T-helper 1 cell (primary cell): ENCODE results near the gene OR52E8.

Source experiments
- DNase-seq, 5 donors: peaks; one replicate each; pipeline ENCODE4 v3.0.0-alpha.2; 2012 to 2020
- total RNA-seq, 4 donors: gene quantifications; one replicate each; lab custom pipeline; 2026; lab: John Stamatoyannopoulos, UW

OR52E8 gene
- total RNA-seq: 0 reads per million in 4 donors

GRCh38 chr11:5857590-5857989 lies at the start of gene OR52E8:
OR52E8 (minus strand) TSS chr11:5857690; CDS start chr11:5857690, 0 bp downstream.
- DNase-seq: no peak

- DNase-seq: no peak
Observed at GRCh38 chr11:5899534-5899933, 42.0 kb upstream of the OR52E8 start.

GRCh38 chr11:5892908-5893307 lies 35.4 kb upstream of the OR52E8 start, which contains the start of gene OR52E5:
OR52E5 (plus strand) TSS chr11:5893208; CDS start chr11:5900777, 7,569 bp downstream.
- DNase-seq: no peak

- no peak for DNase-seq
Observed at GRCh38 chr11:5891216-5891800, 33.8 kb upstream of the OR52E8 start.

- DNase-seq: no peak
Observed at GRCh38 chr11:5887661-5888060, 30.2 kb upstream of the OR52E8 start.

GRCh38 chr11:5887172-5887571 lies 29.7 kb upstream of the OR52E8 start:
- no peak for DNase-seq

GRCh38 chr11:5881756-5882155 lies 24.3 kb upstream of the OR52E8 start:
- DNase-seq: no peak

GRCh38 chr11:5880329-5880728 lies 22.8 kb upstream of the OR52E8 start, which contains the start of gene OR52E4:
OR52E4 (plus strand) TSS chr11:5880629; CDS start chr11:5884293, 3,664 bp downstream.
- DNase-seq: no peak

- no peak for DNase-seq
Observed at GRCh38 chr11:5878564-5878963, 21.1 kb upstream of the OR52E8 start.

- no peak for DNase-seq
Observed at GRCh38 chr11:5865826-5866225, 8.3 kb upstream of the OR52E8 start.

- DNase-seq: no peak
Observed at GRCh38 chr11:5851002-5851401, 6.5 kb downstream of the OR52E8 start.

GRCh38 chr11:5847711-5848110 lies 9.8 kb downstream of the OR52E8 start:
- DNase-seq: no peak

GRCh38 chr11:5846701-5847100 lies 10.8 kb downstream of the OR52E8 start:
- DNase-seq: no peak

- no peak for DNase-seq
Observed at GRCh38 chr11:5841797-5842196, 15.7 kb downstream of the OR52E8 start, which contains the start of gene OR52E6. OR52E6 (minus strand) TSS chr11:5841897; CDS start chr11:5841897, 0 bp downstream.

GRCh38 chr11:5837695-5838094 lies 19.8 kb downstream of the OR52E8 start:
- DNase-seq: no peak

- DNase-seq: no peak
Observed at GRCh38 chr11:5833446-5833845, 24.0 kb downstream of the OR52E8 start.

GRCh38 chr11:5831196-5831829 lies 26.2 kb downstream of the OR52E8 start:
- no peak for DNase-seq

- peak in 1 of 5 donors; percentile 2 for DNase-seq
Observed at GRCh38 chr11:5818245-5818886, 39.1 kb downstream of the OR52E8 start.

- DNase-seq: no peak
Observed at GRCh38 chr11:5815534-5815933, 42.0 kb downstream of the OR52E8 start.

- no peak for DNase-seq
Observed at GRCh38 chr11:5809905-5810795, 47.3 kb downstream of the OR52E8 start.

GRCh38 chr11:5809122-5809519 lies 48.4 kb downstream of the OR52E8 start:
- no peak for DNase-seq

- DNase-seq: peak; percentile 38 to 68 (median 54)
Observed at GRCh38 chr11:5808500-5809121, 48.9 kb downstream of the OR52E8 start, which contains the start of gene OR52N2. OR52N2 (plus strand) TSS chr11:5808924; CDS start chr11:5820336, 11,412 bp downstream.
